HL-60 (cell line): ENCODE data around the gene NOVA1.

Experiments used
- GABPA ChIP-seq: IDR thresholded peaks from 2 replicates; pipeline ENCODE4 v1.6.1; 2012; ENCODE audit warnings: low read depth
- POLR2AphosphoS5 ChIP-seq: IDR thresholded peaks from 2 replicates; pipeline ENCODE4 v1.6.1; 2012; ENCODE audit warnings: low read depth
- SPI1 ChIP-seq: IDR thresholded peaks from 2 replicates; pipeline ENCODE4 v1.6.1; 2012; ENCODE audit warnings: low read depth, mild to moderate bottlenecking, borderline replicate concordance
- TF ChIP-seq, protein P1 (sequence below): IDR thresholded peaks from one replicate; pipeline ENCODE4 v1.5.1; 2011; ENCODE audit warnings: low read length, control low read depth, inconsistent platforms; ENCODE audit not compliant: insufficient read depth
- TF ChIP-seq, protein P2 (sequence below): IDR thresholded peaks from 2 replicates; pipeline ENCODE4 v1.6.1; 2012; ENCODE audit warnings: low read depth; ENCODE audit not compliant: insufficient replicate concordance

DNA sequence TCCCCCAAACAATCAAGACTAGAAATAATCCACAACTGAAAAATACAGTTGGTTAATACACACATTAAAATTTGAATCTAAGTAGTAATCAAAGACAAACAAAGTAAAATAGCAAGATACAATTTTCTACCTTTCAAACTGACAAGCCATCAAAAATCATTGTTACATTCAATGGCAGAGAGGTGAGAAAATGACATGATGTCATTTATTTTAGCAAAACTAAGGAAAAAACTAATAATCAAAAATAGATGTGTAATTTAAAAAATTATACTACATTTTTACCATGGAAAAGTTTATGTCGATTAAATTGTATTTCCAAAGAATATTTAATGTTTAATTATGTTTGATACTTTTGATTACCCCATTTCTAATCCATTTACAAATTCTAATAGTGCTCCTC, 59.7 kb downstream of the NOVA1 start:
- TF ChIP-seq, protein P1, sequence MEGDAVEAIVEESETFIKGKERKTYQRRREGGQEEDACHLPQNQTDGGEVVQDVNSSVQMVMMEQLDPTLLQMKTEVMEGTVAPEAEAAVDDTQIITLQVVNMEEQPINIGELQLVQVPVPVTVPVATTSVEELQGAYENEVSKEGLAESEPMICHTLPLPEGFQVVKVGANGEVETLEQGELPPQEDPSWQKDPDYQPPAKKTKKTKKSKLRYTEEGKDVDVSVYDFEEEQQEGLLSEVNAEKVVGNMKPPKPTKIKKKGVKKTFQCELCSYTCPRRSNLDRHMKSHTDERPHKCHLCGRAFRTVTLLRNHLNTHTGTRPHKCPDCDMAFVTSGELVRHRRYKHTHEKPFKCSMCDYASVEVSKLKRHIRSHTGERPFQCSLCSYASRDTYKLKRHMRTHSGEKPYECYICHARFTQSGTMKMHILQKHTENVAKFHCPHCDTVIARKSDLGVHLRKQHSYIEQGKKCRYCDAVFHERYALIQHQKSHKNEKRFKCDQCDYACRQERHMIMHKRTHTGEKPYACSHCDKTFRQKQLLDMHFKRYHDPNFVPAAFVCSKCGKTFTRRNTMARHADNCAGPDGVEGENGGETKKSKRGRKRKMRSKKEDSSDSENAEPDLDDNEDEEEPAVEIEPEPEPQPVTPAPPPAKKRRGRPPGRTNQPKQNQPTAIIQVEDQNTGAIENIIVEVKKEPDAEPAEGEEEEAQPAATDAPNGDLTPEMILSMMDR, result no peak
- TF ChIP-seq POLR2AphosphoS5, result no peak
- no peak for TF ChIP-seq GABPA
- TF ChIP-seq, protein P2, sequence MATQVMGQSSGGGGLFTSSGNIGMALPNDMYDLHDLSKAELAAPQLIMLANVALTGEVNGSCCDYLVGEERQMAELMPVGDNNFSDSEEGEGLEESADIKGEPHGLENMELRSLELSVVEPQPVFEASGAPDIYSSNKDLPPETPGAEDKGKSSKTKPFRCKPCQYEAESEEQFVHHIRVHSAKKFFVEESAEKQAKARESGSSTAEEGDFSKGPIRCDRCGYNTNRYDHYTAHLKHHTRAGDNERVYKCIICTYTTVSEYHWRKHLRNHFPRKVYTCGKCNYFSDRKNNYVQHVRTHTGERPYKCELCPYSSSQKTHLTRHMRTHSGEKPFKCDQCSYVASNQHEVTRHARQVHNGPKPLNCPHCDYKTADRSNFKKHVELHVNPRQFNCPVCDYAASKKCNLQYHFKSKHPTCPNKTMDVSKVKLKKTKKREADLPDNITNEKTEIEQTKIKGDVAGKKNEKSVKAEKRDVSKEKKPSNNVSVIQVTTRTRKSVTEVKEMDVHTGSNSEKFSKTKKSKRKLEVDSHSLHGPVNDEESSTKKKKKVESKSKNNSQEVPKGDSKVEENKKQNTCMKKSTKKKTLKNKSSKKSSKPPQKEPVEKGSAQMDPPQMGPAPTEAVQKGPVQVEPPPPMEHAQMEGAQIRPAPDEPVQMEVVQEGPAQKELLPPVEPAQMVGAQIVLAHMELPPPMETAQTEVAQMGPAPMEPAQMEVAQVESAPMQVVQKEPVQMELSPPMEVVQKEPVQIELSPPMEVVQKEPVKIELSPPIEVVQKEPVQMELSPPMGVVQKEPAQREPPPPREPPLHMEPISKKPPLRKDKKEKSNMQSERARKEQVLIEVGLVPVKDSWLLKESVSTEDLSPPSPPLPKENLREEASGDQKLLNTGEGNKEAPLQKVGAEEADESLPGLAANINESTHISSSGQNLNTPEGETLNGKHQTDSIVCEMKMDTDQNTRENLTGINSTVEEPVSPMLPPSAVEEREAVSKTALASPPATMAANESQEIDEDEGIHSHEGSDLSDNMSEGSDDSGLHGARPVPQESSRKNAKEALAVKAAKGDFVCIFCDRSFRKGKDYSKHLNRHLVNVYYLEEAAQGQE, result no peak
- no peak for TF ChIP-seq SPI1
